Vagina (tissue), 2 donors: Measurements from ENCODE around the gene MT3. TPM values are rescaled to one million over a fixed set of nuclear protein-coding genes. Genes with fewer than 3 reads are reported as not detected.

Source experiments
- DNase-seq, 2 donors: peaks; one replicate each; pipeline ENCODE4 v3.0.0-alpha.2; 2017; ENCODE audit errors: extremely low spot score in 2 of 2
- H3K27ac ChIP-seq: fragments of 200-600 bp; sonication (generic); one replicate; pipeline ENCODE4 v1.5.1; 2019
- H3K27me3 ChIP-seq: fragments of 200-600 bp; sonication (generic); one replicate; pipeline ENCODE4 v1.5.1; 2019
- H3K36me3 ChIP-seq, 2 donors: fragments of 200-600 bp; sonication (generic); one replicate each; pipeline ENCODE4 v1.5.1; 2017 to 2019
- H3K4me1 ChIP-seq: fragments of 200-600 bp; sonication (generic); one replicate; pipeline ENCODE4 v1.5.1; 2019
- H3K4me3 ChIP-seq, 2 donors: fragments of 200-600 bp; sonication (generic); 1 replicate in 1 of 2; 2 replicates in 1 of 2; pipeline ENCODE4 v1.5.1; 2016 to 2019
- H3K9me3 ChIP-seq: fragments of 200-600 bp; sonication (generic); one replicate; pipeline ENCODE4 v1.5.1; 2019
- POLR2A ChIP-seq, 2 donors: fragments of 450-650 bp; IDR thresholded peaks; one replicate each; pipeline ENCODE4 v1.6.1; 2017; ENCODE audit warnings: antibody characterized with exemption in 2 of 2, mild to moderate bottlenecking in 2 of 2, moderate library complexity in 2 of 2
- POLR2AphosphoS5 ChIP-seq, 2 donors: sonication (generic); formaldehyde crosslinking; IDR thresholded peaks; one replicate each; pipeline ENCODE4 v1.9.0; 2017; ENCODE audit warnings: antibody characterized with exemption in 2 of 2, mild to moderate bottlenecking in 2 of 2, low read depth in 1 of 2; ENCODE audit not compliant: insufficient read depth in 1 of 2
- intact Hi-C: fragments of 100-400 bp; cut with DNase I; formaldehyde crosslinking; loops from one replicate; pipeline ENCODE4 v1.15.1; 2023
- total RNA-seq: library from RNA; depleted of rRNA; stranded (reverse); fragments of >200 nt; gene quantifications from one replicate; pipeline ENCODE4 v1.2.3, GENCODE V29; 2016
- TF ChIP-seq, protein P1 (sequence below), 3 experiments: fragments of 450-650 bp in 2 of 3; fragments of 200-600 bp in 1 of 3; sonication (generic) in 1 of 3; IDR thresholded peaks; one replicate each; pipeline ENCODE4 v1.5.1; 2017 to 2019; ENCODE audit warnings: antibody characterized with exemption in 3 of 3, mild to moderate bottlenecking in 2 of 3, moderate library complexity in 2 of 3

The MT3 gene
- total RNA-seq, 1 donor from 2014 or later = 12.8 TPM

DNA sequence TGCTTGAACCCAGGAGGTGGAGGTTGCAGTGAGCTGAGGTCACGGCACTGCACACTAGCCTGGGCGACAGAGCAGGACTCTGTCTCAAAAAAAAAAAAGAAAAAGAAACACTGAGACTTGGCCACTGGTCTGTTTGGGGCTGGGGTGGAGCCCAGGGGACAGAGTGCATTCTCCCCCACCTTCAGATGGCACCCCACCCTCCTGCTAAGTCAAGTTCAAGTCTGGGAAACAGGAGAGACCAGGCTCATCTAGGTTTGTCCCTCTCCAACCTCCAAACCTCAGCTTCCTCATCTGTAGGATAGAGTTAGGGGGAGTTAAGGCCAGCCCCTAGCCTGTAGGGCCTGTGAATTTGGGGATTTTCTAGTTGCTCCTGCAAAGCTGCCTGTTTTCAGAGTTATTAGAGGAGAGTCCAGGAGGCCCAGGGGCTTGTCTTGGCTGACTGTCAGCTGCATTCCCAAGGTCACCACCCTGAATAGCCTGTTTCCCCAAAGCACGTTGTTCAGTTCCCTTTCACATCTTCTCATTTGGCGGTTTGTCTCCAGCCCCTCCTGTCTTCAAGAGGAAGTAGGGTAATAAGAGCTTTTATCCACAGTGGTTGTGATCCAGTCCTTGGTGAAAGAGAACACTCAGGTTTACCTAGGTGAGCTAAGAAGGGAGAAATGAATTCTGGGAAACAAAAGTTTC, 2.2 kb downstream of the MT3 start:
- Histone ChIP-seq H3K27me3 (peaks cover 4% of the 10 kb centered on the region), H3K4me1 (peaks cover 10% of the 10 kb centered on the region), H3K9me3 (no peaks in the 10 kb centered on the region), H3K4me3 (no peak overlapping the region), H3K36me3 (no peaks in the 10 kb centered on the region), H3K27ac (no peak overlapping the region)
- DNase-seq = no peak
- TF ChIP-seq, protein P1, sequence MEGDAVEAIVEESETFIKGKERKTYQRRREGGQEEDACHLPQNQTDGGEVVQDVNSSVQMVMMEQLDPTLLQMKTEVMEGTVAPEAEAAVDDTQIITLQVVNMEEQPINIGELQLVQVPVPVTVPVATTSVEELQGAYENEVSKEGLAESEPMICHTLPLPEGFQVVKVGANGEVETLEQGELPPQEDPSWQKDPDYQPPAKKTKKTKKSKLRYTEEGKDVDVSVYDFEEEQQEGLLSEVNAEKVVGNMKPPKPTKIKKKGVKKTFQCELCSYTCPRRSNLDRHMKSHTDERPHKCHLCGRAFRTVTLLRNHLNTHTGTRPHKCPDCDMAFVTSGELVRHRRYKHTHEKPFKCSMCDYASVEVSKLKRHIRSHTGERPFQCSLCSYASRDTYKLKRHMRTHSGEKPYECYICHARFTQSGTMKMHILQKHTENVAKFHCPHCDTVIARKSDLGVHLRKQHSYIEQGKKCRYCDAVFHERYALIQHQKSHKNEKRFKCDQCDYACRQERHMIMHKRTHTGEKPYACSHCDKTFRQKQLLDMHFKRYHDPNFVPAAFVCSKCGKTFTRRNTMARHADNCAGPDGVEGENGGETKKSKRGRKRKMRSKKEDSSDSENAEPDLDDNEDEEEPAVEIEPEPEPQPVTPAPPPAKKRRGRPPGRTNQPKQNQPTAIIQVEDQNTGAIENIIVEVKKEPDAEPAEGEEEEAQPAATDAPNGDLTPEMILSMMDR (IDR thresholded peaks at IDR 0.05) = no peak
- TF ChIP-seq POLR2A (IDR thresholded peaks at IDR 0.05) (no peak), POLR2AphosphoS5 (IDR thresholded peaks at IDR 0.05; ENCODE audit: insufficient read depth in 1 of 2, low read depth in 1 of 2) (no peak)
- intact Hi-C loops = no loop called here

DNA sequence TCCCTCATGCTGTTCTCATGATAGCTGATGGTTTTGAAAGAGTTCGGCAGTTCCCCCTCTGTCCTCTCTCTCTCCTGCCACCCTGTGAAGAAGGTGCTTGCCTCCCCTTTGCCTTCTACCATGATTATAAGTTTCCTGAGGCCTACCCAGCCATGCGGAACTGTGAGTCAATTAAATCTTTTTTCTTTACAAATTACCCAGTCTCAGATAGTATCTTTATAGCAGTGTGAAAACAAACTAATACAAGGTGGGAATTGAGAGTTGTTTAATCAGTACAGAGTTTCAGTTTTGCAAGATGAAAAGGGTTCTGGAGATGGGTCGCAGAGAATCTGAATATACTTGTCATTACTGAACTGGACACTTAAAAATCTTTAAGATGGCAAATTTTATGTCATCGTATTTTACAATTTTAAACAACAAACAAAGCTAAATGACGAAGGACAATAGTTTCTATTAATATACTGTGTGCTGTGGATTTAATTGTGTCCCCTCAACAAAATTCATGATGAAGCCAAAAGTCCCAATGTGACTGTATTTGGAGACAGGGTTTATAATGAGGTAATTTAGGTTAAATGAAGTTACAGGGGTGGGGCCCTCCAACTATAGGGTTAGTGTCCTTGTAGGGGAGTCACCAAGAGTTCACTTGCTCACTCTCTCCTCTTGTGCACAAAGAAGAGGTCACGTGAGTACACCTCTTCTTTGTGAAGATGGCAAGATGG, 4.4 kb downstream of the MT3 start:
- Histone ChIP-seq H3K36me3 (no peaks in the 10 kb centered on the region), H3K9me3 (no peaks in the 10 kb centered on the region), H3K4me3 (no peak overlapping the region), H3K27ac (no peak overlapping the region), H3K27me3 (peaks cover 4% of the 10 kb centered on the region), H3K4me1 (peaks cover 10% of the 10 kb centered on the region)
- intact Hi-C loops = no loop called here
- TF ChIP-seq POLR2AphosphoS5 (IDR thresholded peaks at IDR 0.05; ENCODE audit: insufficient read depth in 1 of 2, low read depth in 1 of 2) (no peak), POLR2A (IDR thresholded peaks at IDR 0.05) (no peak)
- TF ChIP-seq, protein P1 (IDR thresholded peaks at IDR 0.05) = no peak
- DNase-seq = no peak

DNA sequence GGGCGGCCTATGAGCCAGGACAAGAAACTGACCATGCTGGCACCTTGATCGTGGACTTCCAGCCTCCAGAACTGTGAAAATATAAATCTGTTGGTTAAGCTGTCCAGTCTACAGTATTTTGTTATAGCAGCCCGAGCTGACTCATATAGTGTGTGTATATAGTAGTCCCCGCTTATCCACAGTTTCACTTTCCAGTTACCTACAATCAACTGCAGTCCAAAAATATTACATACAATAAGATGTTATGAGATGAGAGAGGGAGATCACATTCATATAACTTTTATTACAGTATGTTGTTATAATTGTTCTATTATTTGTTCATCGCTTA, 4.9 kb downstream of the MT3 start:
- H3K4me1 ChIP-seq = peaks cover 7% of the 10 kb centered on the region
- no peaks in the 10 kb centered on the region for H3K9me3 ChIP-seq
- no peak overlapping the region for H3K4me3 ChIP-seq
- intact Hi-C loops = no loop called here
- no peaks in the 10 kb centered on the region for H3K36me3 ChIP-seq
- no peak for DNase-seq
- TF ChIP-seq POLR2AphosphoS5 (IDR thresholded peaks at IDR 0.05; ENCODE audit: insufficient read depth in 1 of 2, low read depth in 1 of 2) (no peak), POLR2A (IDR thresholded peaks at IDR 0.05) (no peak)
- TF ChIP-seq, protein P1 (IDR thresholded peaks at IDR 0.05) = no peak
- H3K27ac ChIP-seq = no peak overlapping the region
- no peaks in the 10 kb centered on the region for H3K27me3 ChIP-seq

DNA sequence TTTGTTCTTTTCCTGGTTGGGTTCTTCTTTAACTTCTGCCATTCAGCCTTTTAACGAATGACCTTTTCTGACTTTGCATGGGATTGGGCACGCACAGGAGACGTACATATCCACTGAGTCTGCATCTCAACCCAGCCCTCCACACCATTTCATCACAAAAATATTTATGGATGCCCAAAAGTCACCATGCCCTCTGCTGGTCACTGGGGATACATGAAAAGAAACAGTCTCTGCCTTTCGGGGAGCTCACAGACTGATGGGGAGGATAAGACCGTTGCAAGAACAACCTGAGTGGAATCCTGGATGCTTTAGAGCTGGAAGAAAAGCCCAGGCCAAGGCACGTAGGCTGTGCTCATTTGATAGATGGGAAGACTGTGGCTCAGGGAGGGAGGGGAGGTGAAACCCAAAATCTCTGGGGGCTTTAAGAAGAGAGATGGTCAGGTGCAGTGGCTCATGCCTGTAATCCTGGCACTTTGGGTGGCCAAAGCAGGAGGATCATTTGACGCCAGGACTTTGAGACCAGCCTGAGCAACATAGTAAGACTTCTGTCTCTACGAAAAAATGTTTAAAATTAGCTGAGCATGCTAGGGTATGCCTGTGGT, 11.2 kb downstream of the MT3 start:
- no peak for TF ChIP-seq POLR2AphosphoS5 (IDR thresholded peaks at IDR 0.05; ENCODE audit: insufficient read depth in 1 of 2, low read depth in 1 of 2)
- TF ChIP-seq, protein P1 (IDR thresholded peaks at IDR 0.05) = peak in 2 of 3 experiments; percentile 5 to 62
- no peak for TF ChIP-seq POLR2A (IDR thresholded peaks at IDR 0.05)
- no peaks in the 10 kb centered on the region for H3K27me3 ChIP-seq
- peaks cover 2% of the 10 kb centered on the region for H3K4me1 ChIP-seq
- DNase-seq = no peak
- no peaks in the 10 kb centered on the region for H3K9me3 ChIP-seq
- intact Hi-C loops = loop anchor here (5.0 kb wide), 1 partner anchor 102 kb away; no protein-coding TSS in a partner anchor
- H3K36me3 ChIP-seq = no peaks in the 10 kb centered on the region
- no peak overlapping the region for H3K4me3 ChIP-seq
- no peak overlapping the region for H3K27ac ChIP-seq
